Small intestine (tissue), 7 donors: ENCODE measurements around the gene SNCAIP. TPM values are rescaled to one million over a fixed set of nuclear protein-coding genes. Genes with fewer than 3 reads are reported as not detected.
A peak's percentile ranks its signal among the peaks of the same experiment; 100 is the strongest.

Source experiments
- DNase-seq, 2 donors: peaks; one replicate each; pipeline versions ENCODE4 v3.0.0 to v3.0.0-alpha.2; 2013
- FAIRE-seq: peaks from 2 replicates; lab custom pipeline; 2012; peaks lifted over from hg19 to GRCh38; lab: Jason Lieb, UNC
- H3K27ac ChIP-seq, 3 donors: one replicate each; pipeline ENCODE4 v1.5.1; 2013; ENCODE audit warnings: low read length in 2 of 3, mild to moderate bottlenecking in 2 of 3, control low read depth in 1 of 3, inconsistent platforms in 1 of 3, low read depth in 1 of 3, moderate library complexity in 1 of 3
- H3K27me3 ChIP-seq, 3 donors: one replicate each; pipeline ENCODE4 v1.6.1; 2013; ENCODE audit warnings: low read length in 3 of 3, inconsistent platforms in 1 of 3; ENCODE audit not compliant: control insufficient read depth in 3 of 3, insufficient read depth in 3 of 3
- H3K36me3 ChIP-seq, 3 donors: one replicate each; pipeline ENCODE4 v1.6.1; 2013; ENCODE audit warnings: low read length in 3 of 3, inconsistent platforms in 1 of 3, low read depth in 1 of 3, mild to moderate bottlenecking in 1 of 3, moderate library complexity in 1 of 3; ENCODE audit not compliant: control insufficient read depth in 3 of 3, insufficient read depth in 2 of 3
- H3K4me1 ChIP-seq, 3 donors: one replicate each; pipeline ENCODE4 v1.6.1; 2013; ENCODE audit warnings: low read length in 2 of 3, inconsistent platforms in 1 of 3, low read depth in 1 of 3, mild to moderate bottlenecking in 1 of 3, moderate library complexity in 1 of 3; ENCODE audit not compliant: control insufficient read depth in 3 of 3, insufficient read depth in 2 of 3
- H3K4me3 ChIP-seq, 3 donors: one replicate each; pipeline ENCODE4 v1.5.1; 2013; ENCODE audit warnings: low read length in 3 of 3, control low read depth in 1 of 3, inconsistent platforms in 1 of 3, low read depth in 1 of 3, mild to moderate bottlenecking in 1 of 3, moderate library complexity in 1 of 3
- H3K9me3 ChIP-seq, 2 donors: one replicate each; pipeline ENCODE4 v1.6.1; 2013; ENCODE audit warnings: low read depth in 1 of 2, low read length in 1 of 2; ENCODE audit not compliant: control insufficient read depth in 2 of 2, insufficient read depth in 1 of 2
- WGBS, 3 donors: extraction: QIAGEN DNeasy Blood & Tissue Kit; methylation state at CpG; one replicate each; pipeline ENCODE4 v1.1.7; 2013; 5-methylcytosine and 5-hydroxymethylcytosine counted together
- polyA plus RNA-seq, 4 donors: library from polyadenylated mRNA; stranded (reverse) in 3 of 4; unstranded in 1 of 4; fragments of 200-250 nt in 3 of 4; fragments of 120-200 nt in 1 of 4; gene quantifications; one replicate each; pipeline versions ENCODE4 v1.2.1 to v1.2.3, GENCODE V29; 2013
- donor health status: healthy with polysubstance abuse.
- donor health status: control.
- donor health status: control.
- donor health status: Bipolar disorder and iron deficiency.
- donor health status: healthy.

Gene SNCAIP
- polyA plus RNA-seq, 4 donors: 0.54 to 5.3 (median 1.1) TPM; not detected in 1

- no peak for FAIRE-seq
- no peaks in the 10 kb centered on the region for H3K27me3 ChIP-seq
- H3K9me3 ChIP-seq: no peaks in the 10 kb centered on the region
Observed at GRCh38 chr5:122321921-122322320, 9.9 kb downstream of the SNCAIP start.

GRCh38 chr5:122322801-122323548, 10.9 kb downstream of the SNCAIP start:
- FAIRE-seq (no peak), DNase-seq (peak in 1 of 2 donors; percentile 32)
- no peaks in the 10 kb centered on the region for H3K36me3 ChIP-seq
- H3K4me1 ChIP-seq: peaks cover 0 to 5% (median 0%) of the 10 kb centered on the region in 3 donors
- H3K27ac ChIP-seq: no peak overlapping the region
- no peaks in the 10 kb centered on the region for H3K9me3 ChIP-seq
- no peak overlapping the region for H3K4me3 ChIP-seq
- WGBS, 3 donors: 34 to 51% (median 42%) methylated on average over 7 of the region's 7 CpGs
- no peaks in the 10 kb centered on the region for H3K27me3 ChIP-seq

More at GRCh38 chr5:122321921-122322320, 9.9 kb downstream of the SNCAIP start:
- no peak overlapping the region for H3K4me3 ChIP-seq
- DNase-seq: no peak
- WGBS, 3 donors: 53 to 66% (median 57%) methylated on average over 2 of the region's 2 CpGs
- no peak overlapping the region for H3K27ac ChIP-seq
- no peaks in the 10 kb centered on the region for H3K36me3 ChIP-seq
- peaks cover 0 to 5% (median 0%) of the 10 kb centered on the region in 3 donors for H3K4me1 ChIP-seq

- no peaks in the 10 kb centered on the region for H3K36me3 ChIP-seq
- H3K27me3 ChIP-seq: no peaks in the 10 kb centered on the region
- FAIRE-seq: no peak
- no peaks in the 10 kb centered on the region for H3K9me3 ChIP-seq
- no peak overlapping the region for H3K27ac ChIP-seq
- DNase-seq: no peak
- peaks cover 0 to 5% (median 0%) of the 10 kb centered on the region in 3 donors for H3K4me1 ChIP-seq
- WGBS, 3 donors: 74 to 76% (median 74%) methylated on average over 4 of the region's 4 CpGs
- no peak overlapping the region for H3K4me3 ChIP-seq
Observed at GRCh38 chr5:122323738-122324137, 11.7 kb downstream of the SNCAIP start.

GRCh38 chr5:122327110-122327509, 15.1 kb downstream of the SNCAIP start:
- Histone ChIP-seq H3K9me3 (no peaks in the 10 kb centered on the region), H3K4me1 (peaks cover 0 to 5% (median 0%) of the 10 kb centered on the region in 3 donors), H3K27me3 (no peaks in the 10 kb centered on the region), H3K27ac (no peak overlapping the region), H3K36me3 (no peaks in the 10 kb centered on the region), H3K4me3 (no peak overlapping the region)
- FAIRE-seq (no peak), DNase-seq (no peak)
- WGBS, 3 donors: 33 to 51% (median 39%) methylated on average over 2 of the region's 2 CpGs

GRCh38 chr5:122330881-122331280, 18.8 kb downstream of the SNCAIP start:
- Histone ChIP-seq H3K4me3 (no peak overlapping the region), H3K9me3 (no peaks in the 10 kb centered on the region), H3K4me1 (peaks cover 0 to 19% (median 0%) of the 10 kb centered on the region in 3 donors), H3K36me3 (no peaks in the 10 kb centered on the region), H3K27me3 (no peaks in the 10 kb centered on the region), H3K27ac (no peak overlapping the region)
- DNase-seq: no peak
- WGBS, 3 donors: 85 to 91% (median 86%) methylated on average over 6 of the region's 6 CpGs
- no peak for FAIRE-seq

GRCh38 chr5:122332599-122333555, 20.8 kb downstream of the SNCAIP start:
- peak overlapping the region in 1 of 3 donors; percentile 15 for H3K27ac ChIP-seq
- H3K4me1 ChIP-seq: peaks cover 0 to 19% (median 0%) of the 10 kb centered on the region in 3 donors
- H3K27me3 ChIP-seq: no peaks in the 10 kb centered on the region
- no peak for FAIRE-seq
- peak in 1 of 2 donors; percentile 81 for DNase-seq
- no peak overlapping the region for H3K4me3 ChIP-seq
- no peaks in the 10 kb centered on the region for H3K36me3 ChIP-seq
- WGBS, 3 donors: 38 to 70% (median 55%) methylated on average over 5 of the region's 5 CpGs
- H3K9me3 ChIP-seq: no peaks in the 10 kb centered on the region

GRCh38 chr5:122333564-122333963, 21.5 kb downstream of the SNCAIP start:
- FAIRE-seq: no peak
- 29 to 74% (median 42%) methylated on average over 4 of the region's 4 CpGs for WGBS, 3 donors
- H3K27me3 ChIP-seq: no peaks in the 10 kb centered on the region

GRCh38 chr5:122339591-122339990, 27.6 kb downstream of the SNCAIP start:
- FAIRE-seq (no peak), DNase-seq (no peak)
- WGBS, 3 donors: 77 to 90% (median 79%) methylated on average over 5 of the region's 5 CpGs
- Histone ChIP-seq H3K4me3 (no peak overlapping the region), H3K27ac (no peak overlapping the region), H3K9me3 (no peaks in the 10 kb centered on the region), H3K4me1 (no peaks in the 10 kb centered on the region), H3K27me3 (no peaks in the 10 kb centered on the region), H3K36me3 (no peaks in the 10 kb centered on the region)

More at GRCh38 chr5:122333564-122333963, 21.5 kb downstream of the SNCAIP start:
- H3K4me3 ChIP-seq: no peak overlapping the region
- peaks cover 0 to 19% (median 0%) of the 10 kb centered on the region in 3 donors for H3K4me1 ChIP-seq
- H3K9me3 ChIP-seq: no peaks in the 10 kb centered on the region
- no peaks in the 10 kb centered on the region for H3K36me3 ChIP-seq
- DNase-seq: no peak
- H3K27ac ChIP-seq: no peak overlapping the region
